ENCODE measurements around the gene IGLON5.

IGLON5 gene

DNA sequence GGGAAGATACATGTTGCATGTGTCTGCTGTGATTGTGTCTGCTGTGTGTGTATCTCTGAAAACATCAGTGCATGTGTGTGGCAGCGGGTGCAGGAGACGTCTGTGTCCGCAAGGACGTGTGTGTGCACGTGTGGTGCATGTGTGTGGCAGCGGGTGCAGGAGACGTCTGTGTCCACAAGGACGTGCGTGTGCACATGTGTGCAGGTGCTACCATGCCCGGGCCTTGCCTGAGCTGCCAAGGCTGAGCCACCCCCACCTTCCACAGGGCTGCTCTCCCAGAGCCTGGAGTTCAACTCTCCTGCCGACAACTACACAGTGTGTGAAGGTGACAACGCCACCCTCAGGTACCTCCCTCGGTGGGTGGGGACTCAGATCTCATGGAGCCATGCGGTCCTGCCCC is 10.4 kb downstream of the IGLON5 start:
- Histone ChIP-seq H3K4me1 (ENCODE audit: control insufficient read depth in 2 of 2, insufficient read depth in 1 of 2, low read depth in 1 of 2, low read length in 2 of 2) (no peaks in the 10 kb centered on the region), H2BK15ac (ENCODE audit: low read length) (peak overlapping the region; percentile 47), H3K9me3 (replicated peaks in 1 of 2; ENCODE audit: control insufficient read depth in 2 of 2, insufficient read depth in 1 of 2, low read depth in 1 of 2, low read length in 2 of 2) (peaks cover 0 to 2% of the 10 kb centered on the region in 2 donors), H2AFZ (ENCODE audit: low read length) (no peak overlapping the region), H3K36me3 (replicated peaks in 1 of 2; ENCODE audit: control insufficient read depth in 2 of 2, insufficient read depth in 2 of 2, low read length in 2 of 2) (no peaks in the 10 kb centered on the region), H4K8ac (ENCODE audit: low read depth, low read length) (no peak overlapping the region), H2BK12ac (ENCODE audit: low read length) (peak overlapping the region; percentile 50), H3K9ac (ENCODE audit: low read depth, low read length, poor library complexity) (no peak overlapping the region), H4K91ac (ENCODE audit: low read depth, low read length, poor library complexity) (no peak overlapping the region), H3K4me3 (ENCODE audit: low read length in 2 of 2) (no peak overlapping the region), H3K4me2 (ENCODE audit: insufficient read depth, low read length, poor library complexity, severe bottlenecking) (no peak overlapping the region), H2AK5ac (ENCODE audit: low read depth, low read length) (no peak overlapping the region), H3K14ac (ENCODE audit: low read length) (peak overlapping the region; percentile 91), H2BK5ac (ENCODE audit: low read length) (no peak overlapping the region), H3K27ac (replicated peaks; ENCODE audit: low read length) (no peak overlapping the region), H2BK120ac (ENCODE audit: low read depth, low read length) (no peak overlapping the region), H3K27me3 (ENCODE audit: control insufficient read depth in 3 of 3, insufficient read depth in 3 of 3, low read depth in 1 of 3, low read length in 3 of 3) (peaks cover 0 to 19% (median 0%) of the 10 kb centered on the region in 3 experiments), H3K4ac (ENCODE audit: low read length) (no peak overlapping the region), H3K18ac (ENCODE audit: low read length) (peak overlapping the region; percentile 33), H3K79me1 (ENCODE audit: low read depth, low read length) (peaks cover 7% of the 10 kb centered on the region), H3K23ac (ENCODE audit: low read depth, low read length, poor library complexity) (peak overlapping the region; percentile 45)
- no peak for DNase-seq (ENCODE audit: low spot score)
- WGBS, 2 donors (ENCODE audit: extremely low coverage in 2 of 2, insufficient read length in 2 of 2, insufficient replicate concordance in 1 of 2) = no CpG with 5 or more reads among the region's 14 CpGs

DNA sequence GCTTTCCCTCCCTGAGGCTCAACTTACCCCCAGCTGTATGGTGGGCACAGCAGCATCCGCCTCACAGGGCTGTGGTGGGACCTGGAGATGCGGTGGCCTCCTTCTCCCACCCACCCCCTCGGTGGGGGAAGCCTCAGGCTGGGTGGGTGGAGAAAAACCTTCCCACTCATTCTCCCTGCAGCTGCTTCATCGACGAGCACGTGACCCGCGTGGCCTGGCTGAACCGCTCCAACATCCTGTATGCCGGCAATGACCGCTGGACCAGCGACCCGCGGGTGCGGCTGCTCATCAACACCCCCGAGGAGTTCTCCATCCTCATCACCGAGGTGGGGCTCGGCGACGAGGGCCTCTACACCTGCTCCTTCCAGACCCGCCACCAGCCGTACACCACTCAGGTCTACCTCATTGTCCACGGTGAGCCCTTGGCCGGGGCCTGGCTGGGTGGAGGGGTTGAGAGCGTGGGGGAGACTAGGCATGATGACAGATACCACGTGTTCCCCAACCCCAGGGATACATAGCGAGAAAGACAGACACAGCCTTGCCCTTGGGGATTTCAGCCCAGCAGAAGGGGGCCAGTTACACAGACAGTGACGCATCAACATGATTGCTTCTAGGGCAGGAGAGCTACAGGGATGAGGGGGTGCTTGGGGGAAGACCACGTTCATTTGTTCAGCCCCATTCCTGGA is 12.2 kb downstream of the IGLON5 start:
- Histone ChIP-seq H3K79me1 (ENCODE audit: low read depth, low read length) (peaks cover 7% of the 10 kb centered on the region), H3K23ac (ENCODE audit: low read depth, low read length, poor library complexity) (peak overlapping the region; percentile 49), H2AFZ (ENCODE audit: low read length) (no peak overlapping the region), H3K9me3 (replicated peaks in 1 of 2; ENCODE audit: control insufficient read depth in 2 of 2, insufficient read depth in 1 of 2, low read depth in 1 of 2, low read length in 2 of 2) (peaks cover 0 to 2% of the 10 kb centered on the region in 2 donors), H3K4me2 (ENCODE audit: insufficient read depth, low read length, poor library complexity, severe bottlenecking) (no peak overlapping the region), H3K27me3 (ENCODE audit: control insufficient read depth in 3 of 3, insufficient read depth in 3 of 3, low read depth in 1 of 3, low read length in 3 of 3) (peaks cover 0 to 21% (median 3%) of the 10 kb centered on the region in 3 experiments), H3K36me3 (replicated peaks in 1 of 2; ENCODE audit: control insufficient read depth in 2 of 2, insufficient read depth in 2 of 2, low read length in 2 of 2) (no peaks in the 10 kb centered on the region), H3K27ac (replicated peaks; ENCODE audit: low read length) (no peak overlapping the region), H3K4me3 (ENCODE audit: low read length in 2 of 2) (no peak overlapping the region), H2AK5ac (ENCODE audit: low read depth, low read length) (no peak overlapping the region), H3K4me1 (ENCODE audit: control insufficient read depth in 2 of 2, insufficient read depth in 1 of 2, low read depth in 1 of 2, low read length in 2 of 2) (peaks cover 0 to 3% of the 10 kb centered on the region in 2 donors), H3K14ac (ENCODE audit: low read length) (no peak overlapping the region), H2BK15ac (ENCODE audit: low read length) (no peak overlapping the region), H2BK5ac (ENCODE audit: low read length) (no peak overlapping the region), H3K4ac (ENCODE audit: low read length) (no peak overlapping the region), H2BK120ac (ENCODE audit: low read depth, low read length) (no peak overlapping the region), H3K9ac (ENCODE audit: low read depth, low read length, poor library complexity) (no peak overlapping the region), H4K91ac (ENCODE audit: low read depth, low read length, poor library complexity) (no peak overlapping the region), H4K8ac (ENCODE audit: low read depth, low read length) (no peak overlapping the region), H2BK12ac (ENCODE audit: low read length) (no peak overlapping the region), H3K18ac (ENCODE audit: low read length) (peak overlapping the region; percentile 51)
- WGBS, 2 donors (ENCODE audit: extremely low coverage in 2 of 2, insufficient read length in 2 of 2, insufficient replicate concordance in 1 of 2) = no CpG with 5 or more reads among the region's 29 CpGs
- DNase-seq (ENCODE audit: low spot score) = no peak

DNA sequence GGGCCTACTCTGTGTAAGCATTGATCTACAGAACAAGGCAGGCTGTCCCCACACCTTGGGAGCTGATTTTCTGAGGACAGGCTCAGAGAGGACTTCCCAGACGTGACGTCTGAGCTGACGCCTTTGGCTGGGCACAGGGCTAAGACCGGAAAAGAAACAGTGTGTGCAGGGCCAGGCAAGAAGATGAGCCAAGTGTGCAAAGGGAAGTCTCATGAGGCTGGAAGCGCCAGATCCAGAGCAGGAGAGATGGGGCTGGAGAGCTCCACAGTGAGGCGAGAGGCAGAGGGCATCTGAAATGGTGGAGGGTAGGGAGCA is 12.7 kb downstream of the IGLON5 start:
- Histone ChIP-seq H3K18ac (ENCODE audit: low read length) (no peak overlapping the region), H3K36me3 (replicated peaks in 1 of 2; ENCODE audit: control insufficient read depth in 2 of 2, insufficient read depth in 2 of 2, low read length in 2 of 2) (no peaks in the 10 kb centered on the region), H3K4me1 (ENCODE audit: control insufficient read depth in 2 of 2, insufficient read depth in 1 of 2, low read depth in 1 of 2, low read length in 2 of 2) (peaks cover 0 to 3% of the 10 kb centered on the region in 2 donors), H2AK5ac (ENCODE audit: low read depth, low read length) (no peak overlapping the region), H3K14ac (ENCODE audit: low read length) (no peak overlapping the region), H3K23ac (ENCODE audit: low read depth, low read length, poor library complexity) (no peak overlapping the region), H3K27ac (replicated peaks; ENCODE audit: low read length) (no peak overlapping the region), H3K4ac (ENCODE audit: low read length) (no peak overlapping the region), H2BK12ac (ENCODE audit: low read length) (no peak overlapping the region), H3K9ac (ENCODE audit: low read depth, low read length, poor library complexity) (no peak overlapping the region), H2BK5ac (ENCODE audit: low read length) (no peak overlapping the region), H2AFZ (ENCODE audit: low read length) (no peak overlapping the region), H3K4me3 (ENCODE audit: low read length in 2 of 2) (no peak overlapping the region), H4K91ac (ENCODE audit: low read depth, low read length, poor library complexity) (no peak overlapping the region), H3K9me3 (replicated peaks in 1 of 2; ENCODE audit: control insufficient read depth in 2 of 2, insufficient read depth in 1 of 2, low read depth in 1 of 2, low read length in 2 of 2) (peaks cover 0 to 2% of the 10 kb centered on the region in 2 donors), H2BK120ac (ENCODE audit: low read depth, low read length) (no peak overlapping the region), H4K8ac (ENCODE audit: low read depth, low read length) (no peak overlapping the region), H3K79me1 (ENCODE audit: low read depth, low read length) (peaks cover 7% of the 10 kb centered on the region), H3K4me2 (ENCODE audit: insufficient read depth, low read length, poor library complexity, severe bottlenecking) (no peak overlapping the region), H3K27me3 (ENCODE audit: control insufficient read depth in 3 of 3, insufficient read depth in 3 of 3, low read depth in 1 of 3, low read length in 3 of 3) (peaks cover 0 to 18% (median 3%) of the 10 kb centered on the region in 3 experiments), H2BK15ac (ENCODE audit: low read length) (no peak overlapping the region)
- no peak for DNase-seq (ENCODE audit: low spot score)
- WGBS, 2 donors (ENCODE audit: extremely low coverage in 2 of 2, insufficient read length in 2 of 2, insufficient replicate concordance in 1 of 2) = no CpG with 5 or more reads among the region's 6 CpGs

DNA sequence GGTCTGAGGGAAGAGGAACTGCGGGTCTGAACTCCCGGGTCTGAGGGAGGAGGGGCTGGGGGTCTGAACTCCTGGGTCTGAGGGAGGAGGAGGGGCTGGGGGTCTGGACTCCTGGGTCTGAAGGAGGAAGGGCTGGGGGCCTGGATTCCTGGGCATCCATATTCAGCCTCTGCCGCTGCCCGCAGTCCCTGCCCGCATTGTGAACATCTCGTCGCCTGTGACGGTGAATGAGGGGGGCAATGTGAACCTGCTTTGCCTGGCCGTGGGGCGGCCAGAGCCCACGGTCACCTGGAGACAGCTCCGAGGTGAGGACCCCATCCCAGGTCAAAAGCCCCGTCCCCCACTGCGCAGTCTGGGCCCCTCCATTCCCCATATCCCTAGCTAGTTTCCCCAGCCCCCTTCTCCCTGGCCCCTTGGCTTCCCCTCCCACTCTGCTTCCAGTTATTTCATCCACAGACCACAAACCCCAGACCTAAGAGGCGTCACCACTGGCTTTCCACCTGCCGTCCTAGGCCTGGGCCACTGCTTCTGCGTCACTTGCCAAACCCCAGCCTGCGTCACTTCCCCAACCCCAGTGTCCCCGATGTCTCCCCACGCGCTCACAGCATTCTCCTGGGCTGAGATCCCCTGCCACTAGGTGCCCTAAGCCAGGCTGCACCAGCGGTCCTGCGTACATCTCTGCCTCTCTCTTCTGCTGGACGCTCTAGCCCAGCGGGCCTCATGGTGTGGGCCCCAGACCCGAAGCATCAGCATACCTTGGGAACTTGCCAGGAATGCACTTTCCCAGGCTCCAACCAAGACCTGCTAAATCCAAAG is 13.9 kb downstream of the IGLON5 start:
- Histone ChIP-seq H3K4me2 (ENCODE audit: insufficient read depth, low read length, poor library complexity, severe bottlenecking) (no peak overlapping the region), H2BK15ac (ENCODE audit: low read length) (no peak overlapping the region), H2BK5ac (ENCODE audit: low read length) (peak overlapping the region; percentile 66), H2AFZ (ENCODE audit: low read length) (no peak overlapping the region), H4K8ac (ENCODE audit: low read depth, low read length) (no peak overlapping the region), H3K9me3 (replicated peaks in 1 of 2; ENCODE audit: control insufficient read depth in 2 of 2, insufficient read depth in 1 of 2, low read depth in 1 of 2, low read length in 2 of 2) (peaks cover 0 to 2% of the 10 kb centered on the region in 2 donors), H3K4me3 (ENCODE audit: low read length in 2 of 2) (no peak overlapping the region), H3K4me1 (ENCODE audit: control insufficient read depth in 2 of 2, insufficient read depth in 1 of 2, low read depth in 1 of 2, low read length in 2 of 2) (peaks cover 0 to 3% of the 10 kb centered on the region in 2 donors), H3K4ac (ENCODE audit: low read length) (no peak overlapping the region), H3K27me3 (ENCODE audit: control insufficient read depth in 3 of 3, insufficient read depth in 3 of 3, low read depth in 1 of 3, low read length in 3 of 3) (peaks cover 0 to 15% (median 3%) of the 10 kb centered on the region in 3 experiments), H3K79me1 (ENCODE audit: low read depth, low read length) (peaks cover 2% of the 10 kb centered on the region), H3K27ac (replicated peaks; ENCODE audit: low read length) (no peak overlapping the region), H3K9ac (ENCODE audit: low read depth, low read length, poor library complexity) (no peak overlapping the region), H3K23ac (ENCODE audit: low read depth, low read length, poor library complexity) (no peak overlapping the region), H2BK12ac (ENCODE audit: low read length) (peak overlapping the region; percentile 58), H2BK120ac (ENCODE audit: low read depth, low read length) (no peak overlapping the region), H3K36me3 (replicated peaks in 1 of 2; ENCODE audit: control insufficient read depth in 2 of 2, insufficient read depth in 2 of 2, low read length in 2 of 2) (no peaks in the 10 kb centered on the region), H2AK5ac (ENCODE audit: low read depth, low read length) (no peak overlapping the region), H3K14ac (ENCODE audit: low read length) (peak overlapping the region; percentile 47), H3K18ac (ENCODE audit: low read length) (no peak overlapping the region), H4K91ac (ENCODE audit: low read depth, low read length, poor library complexity) (no peak overlapping the region)
- DNase-seq (ENCODE audit: low spot score) = no peak
- WGBS, 2 donors (ENCODE audit: extremely low coverage in 2 of 2, insufficient read length in 2 of 2, insufficient replicate concordance in 1 of 2) = no CpG with 5 or more reads among the region's 26 CpGs

All from neuronal stem cell (in vitro differentiated cells).